ENCODE results near the gene ARFIP2. TPM values are rescaled to one million over a fixed set of nuclear protein-coding genes. Genes with fewer than 3 reads are reported as not detected.
A peak's percentile ranks its signal among the peaks of the same experiment; 100 is the strongest.

The ARFIP2 gene
- total RNA-seq, 3 donors from 2014 or later (not counting 1 experiment from before 2014, with no cell fraction given): 44.7 to 62.3 (median 51.4) TPM

DNA sequence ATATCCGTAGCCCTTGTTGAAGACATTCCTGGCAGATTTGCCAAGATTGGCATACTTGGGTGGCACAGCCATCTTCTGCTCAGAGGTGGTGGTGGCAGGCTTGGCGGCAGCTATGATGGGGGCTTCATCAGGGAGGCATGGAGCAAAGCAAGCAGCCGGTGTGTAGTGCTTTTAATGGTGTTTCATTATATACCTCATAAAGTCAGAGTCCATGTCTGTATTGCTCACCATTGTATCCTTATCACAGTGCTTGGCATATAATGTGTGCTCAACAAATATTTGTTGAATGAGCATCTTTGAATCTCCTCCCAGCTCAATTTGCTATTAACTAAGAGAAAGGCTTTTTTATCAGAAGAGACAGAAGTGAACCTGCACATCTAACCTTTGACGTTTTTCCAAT lies 8.2 kb upstream of the ARFIP2 start:
- TF ChIP-seq, protein P1, sequence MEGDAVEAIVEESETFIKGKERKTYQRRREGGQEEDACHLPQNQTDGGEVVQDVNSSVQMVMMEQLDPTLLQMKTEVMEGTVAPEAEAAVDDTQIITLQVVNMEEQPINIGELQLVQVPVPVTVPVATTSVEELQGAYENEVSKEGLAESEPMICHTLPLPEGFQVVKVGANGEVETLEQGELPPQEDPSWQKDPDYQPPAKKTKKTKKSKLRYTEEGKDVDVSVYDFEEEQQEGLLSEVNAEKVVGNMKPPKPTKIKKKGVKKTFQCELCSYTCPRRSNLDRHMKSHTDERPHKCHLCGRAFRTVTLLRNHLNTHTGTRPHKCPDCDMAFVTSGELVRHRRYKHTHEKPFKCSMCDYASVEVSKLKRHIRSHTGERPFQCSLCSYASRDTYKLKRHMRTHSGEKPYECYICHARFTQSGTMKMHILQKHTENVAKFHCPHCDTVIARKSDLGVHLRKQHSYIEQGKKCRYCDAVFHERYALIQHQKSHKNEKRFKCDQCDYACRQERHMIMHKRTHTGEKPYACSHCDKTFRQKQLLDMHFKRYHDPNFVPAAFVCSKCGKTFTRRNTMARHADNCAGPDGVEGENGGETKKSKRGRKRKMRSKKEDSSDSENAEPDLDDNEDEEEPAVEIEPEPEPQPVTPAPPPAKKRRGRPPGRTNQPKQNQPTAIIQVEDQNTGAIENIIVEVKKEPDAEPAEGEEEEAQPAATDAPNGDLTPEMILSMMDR (IDR thresholded peaks at IDR 0.05): no peak
- no peak overlapping the region for H3K4me3 Mint-ChIP-seq
- no peak overlapping the region for H3K27ac Mint-ChIP-seq
- H3K27ac ChIP-seq (ENCODE audit: low read length): no peak overlapping the region
- intact Hi-C loops (cut with micrococcal nuclease): no loop called here
- no peaks in the 10 kb centered on the region for H3K27me3 ChIP-seq (ENCODE audit: control insufficient read depth, insufficient read depth, low read length)
- no peaks in the 10 kb centered on the region for H3K9me3 Mint-ChIP-seq
- no peaks in the 10 kb centered on the region for H3K36me3 Mint-ChIP-seq
- DNase-seq (no peak), ATAC-seq (no peak)
- H3K36me3 ChIP-seq (ENCODE audit: control insufficient read depth, insufficient read depth, low read length): peaks cover 39% of the 10 kb centered on the region
- H3K27me3 Mint-ChIP-seq (ENCODE audit: low read depth in 2 of 2): no peaks in the 10 kb centered on the region
- peaks cover 7 to 16% of the 10 kb centered on the region in 2 donors for H3K4me1 Mint-ChIP-seq
- WGBS (ENCODE audit: insufficient coverage): 95% methylated on average over 4 of the region's 4 CpGs
- no peaks in the 10 kb centered on the region for H3K4me1 ChIP-seq (ENCODE audit: control insufficient read depth, insufficient read depth, low read length)
- H3K4me3 ChIP-seq (ENCODE audit: low read length): no peak overlapping the region
- H3K9me3 ChIP-seq (ENCODE audit: control insufficient read depth, insufficient read depth, low read length): no peaks in the 10 kb centered on the region

DNA sequence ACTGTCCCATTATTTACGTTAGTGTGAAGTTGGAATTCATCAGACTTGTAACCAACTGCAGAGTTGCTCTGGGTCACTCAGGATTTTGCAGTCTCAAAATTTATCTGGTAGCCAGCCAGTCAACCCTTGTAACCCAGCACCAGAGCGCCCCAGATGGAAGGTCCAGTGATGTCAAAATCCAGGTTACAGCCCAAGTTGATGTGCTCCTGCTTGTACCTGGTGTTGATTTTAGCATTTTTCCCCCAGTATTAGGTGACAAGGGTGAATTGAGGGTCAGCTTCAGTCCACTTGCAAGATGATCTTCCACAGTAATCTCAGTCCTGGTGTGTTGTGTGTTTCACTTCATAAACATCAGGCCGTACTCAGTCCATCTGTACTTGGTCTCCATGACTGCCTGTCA lies 7.7 kb upstream of the ARFIP2 start:
- ATAC-seq: no peak
- Histone ChIP-seq H3K27ac (ENCODE audit: low read length) (no peak overlapping the region), H3K4me1 (ENCODE audit: control insufficient read depth, insufficient read depth, low read length) (no peaks in the 10 kb centered on the region), H3K27me3 (ENCODE audit: control insufficient read depth, insufficient read depth, low read length) (no peaks in the 10 kb centered on the region), H3K4me3 (ENCODE audit: low read length) (no peak overlapping the region), H3K36me3 (ENCODE audit: control insufficient read depth, insufficient read depth, low read length) (peaks cover 41% of the 10 kb centered on the region), H3K9me3 (ENCODE audit: control insufficient read depth, insufficient read depth, low read length) (no peaks in the 10 kb centered on the region)
- H3K27me3 Mint-ChIP-seq (ENCODE audit: low read depth in 2 of 2): no peaks in the 10 kb centered on the region
- no peak for DNase-seq
- intact Hi-C loops (cut with micrococcal nuclease): no loop called here
- TF ChIP-seq, protein P1 (IDR thresholded peaks at IDR 0.05): no peak
- H3K4me3 Mint-ChIP-seq: no peak overlapping the region
- peaks cover 7 to 16% of the 10 kb centered on the region in 2 donors for H3K4me1 Mint-ChIP-seq
- WGBS (ENCODE audit: insufficient coverage): 99% methylated on average over 3 of the region's 3 CpGs
- no peaks in the 10 kb centered on the region for H3K36me3 Mint-ChIP-seq
- no peaks in the 10 kb centered on the region for H3K9me3 Mint-ChIP-seq
- H3K27ac Mint-ChIP-seq: peak overlapping the region in 1 of 2 donors; percentile 59

DNA sequence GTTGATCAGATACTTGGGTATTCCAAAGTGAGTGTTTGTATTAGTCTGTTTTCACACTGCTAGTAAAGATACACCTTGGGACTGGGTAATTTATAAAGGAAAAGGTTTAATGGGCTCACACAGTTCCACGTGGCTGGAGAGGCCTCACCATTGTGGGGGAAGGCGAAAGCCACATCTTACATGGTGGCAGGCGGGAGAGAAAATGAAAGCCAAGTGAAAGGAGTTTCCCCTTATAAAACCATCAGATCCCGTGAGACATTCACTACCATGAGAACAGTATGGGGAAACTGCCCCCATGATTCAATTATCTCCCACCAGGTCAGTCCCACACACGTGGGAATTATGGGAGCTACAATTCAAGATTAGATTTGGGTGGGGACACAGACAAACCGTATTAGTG lies 7.2 kb upstream of the ARFIP2 start:
- Mint-ChIP-seq H3K4me1 (peaks cover 8 to 20% of the 10 kb centered on the region in 2 donors), H3K27me3 (ENCODE audit: low read depth in 2 of 2) (no peaks in the 10 kb centered on the region), H3K27ac (peak overlapping the region in 1 of 2 donors; percentile 59), H3K9me3 (no peaks in the 10 kb centered on the region), H3K36me3 (no peaks in the 10 kb centered on the region), H3K4me3 (no peak overlapping the region)
- 92% methylated on average over 4 of the region's 6 CpGs for WGBS (ENCODE audit: insufficient coverage)
- H3K27me3 ChIP-seq (ENCODE audit: control insufficient read depth, insufficient read depth, low read length): no peaks in the 10 kb centered on the region
- TF ChIP-seq, protein P1 (IDR thresholded peaks at IDR 0.05): no peak
- no peak overlapping the region for H3K4me3 ChIP-seq (ENCODE audit: low read length)
- DNase-seq (no peak), ATAC-seq (peak in 1 of 3 donors; percentile 47)
- no peaks in the 10 kb centered on the region for H3K9me3 ChIP-seq (ENCODE audit: control insufficient read depth, insufficient read depth, low read length)
- no peak overlapping the region for H3K27ac ChIP-seq (ENCODE audit: low read length)
- intact Hi-C loops (cut with micrococcal nuclease): no loop called here
- H3K4me1 ChIP-seq (ENCODE audit: control insufficient read depth, insufficient read depth, low read length): no peaks in the 10 kb centered on the region
- H3K36me3 ChIP-seq (ENCODE audit: control insufficient read depth, insufficient read depth, low read length): peaks cover 44% of the 10 kb centered on the region

DNA sequence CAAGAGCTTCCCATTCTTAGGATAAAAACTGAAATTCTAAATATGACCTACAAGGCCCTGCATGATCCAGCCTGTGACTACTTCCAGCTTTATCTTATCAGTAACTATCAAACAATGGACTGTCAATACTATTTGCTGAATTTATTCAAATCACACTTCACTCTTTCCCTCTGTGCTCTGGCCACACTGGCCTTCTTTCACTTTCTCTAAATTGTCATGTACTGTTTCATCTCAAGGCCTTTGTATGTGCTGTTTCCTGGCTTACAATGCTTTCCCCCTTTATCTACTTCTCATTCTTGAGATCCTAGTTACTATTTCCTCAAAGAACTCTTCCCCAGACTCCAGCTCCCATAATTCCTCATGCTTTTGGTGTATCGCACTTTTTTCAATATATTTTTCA lies 5.8 kb upstream of the ARFIP2 start:
- intact Hi-C loops (cut with micrococcal nuclease): no loop called here
- Histone ChIP-seq H3K9me3 (ENCODE audit: control insufficient read depth, insufficient read depth, low read length) (no peaks in the 10 kb centered on the region), H3K36me3 (ENCODE audit: control insufficient read depth, insufficient read depth, low read length) (peaks cover 45% of the 10 kb centered on the region), H3K4me1 (ENCODE audit: control insufficient read depth, insufficient read depth, low read length) (peaks cover 9% of the 10 kb centered on the region), H3K27ac (ENCODE audit: low read length) (no peak overlapping the region), H3K4me3 (ENCODE audit: low read length) (no peak overlapping the region), H3K27me3 (ENCODE audit: control insufficient read depth, insufficient read depth, low read length) (no peaks in the 10 kb centered on the region)
- no CpG with 5 or more reads among the region's 1 CpG for WGBS (ENCODE audit: insufficient coverage)
- Mint-ChIP-seq H3K4me3 (no peak overlapping the region), H3K4me1 (peaks cover 14 to 30% of the 10 kb centered on the region in 2 donors), H3K36me3 (no peaks in the 10 kb centered on the region), H3K27me3 (ENCODE audit: low read depth in 2 of 2) (no peaks in the 10 kb centered on the region), H3K9me3 (no peaks in the 10 kb centered on the region), H3K27ac (no peak overlapping the region)
- ATAC-seq (no peak), DNase-seq (no peak)
- TF ChIP-seq, protein P1 (IDR thresholded peaks at IDR 0.05): no peak
